GM23338 (cell line): ENCODE data around the gene TRAK1. TPM values are rescaled to one million over a fixed set of nuclear protein-coding genes. Genes with fewer than 3 reads are reported as not detected.

Source experiments
- ATAC-seq: fragments of 200-7000 bp; cut with Tn5 transposase; 3 replicates; pipeline ENCODE4 v1.9.1; 2020
- DNase-seq: peaks from one replicate; pipeline ENCODE4 v3.0.0-alpha.2; 2015; ENCODE audit warnings: low spot score
- H2AFZ ChIP-seq: fragments of 200-600 bp; sonication (generic); 2 replicates; pipeline ENCODE4 v1.8.0; 2016; ENCODE audit warnings: antibody characterized with exemption, mild to moderate bottlenecking, moderate library complexity
- H3F3A ChIP-seq: fragments of 200-600 bp; sonication (generic); replicated peaks from 2 replicates; pipeline ENCODE4 v1.8.0; 2017; ENCODE audit warnings: antibody characterized with exemption, mixed run types, low read depth
- H3K27ac ChIP-seq: fragments of 200-600 bp; sonication (generic); 2 replicates; pipeline ENCODE4 v1.6.1; 2016; ENCODE audit warnings: low read depth
- H3K27me3 ChIP-seq: fragments of 200-600 bp; sonication (generic); 2 replicates; pipeline ENCODE4 v1.8.0; 2016; ENCODE audit warnings: mild to moderate bottlenecking, mixed run types, moderate library complexity; ENCODE audit not compliant: insufficient read depth
- H3K36me3 ChIP-seq: fragments of 200-600 bp; sonication (generic); 2 replicates; pipeline ENCODE4 v1.8.0; 2016; ENCODE audit warnings: mild to moderate bottlenecking; ENCODE audit not compliant: insufficient read depth
- H3K4me1 ChIP-seq: fragments of 200-600 bp; sonication (generic); 2 replicates; pipeline ENCODE4 v1.8.0; 2016; ENCODE audit warnings: mild to moderate bottlenecking, moderate library complexity; ENCODE audit not compliant: insufficient read depth
- H3K4me2 ChIP-seq: fragments of 200-600 bp; sonication (generic); 2 replicates; pipeline ENCODE4 v1.7.1; 2017; ENCODE audit warnings: mixed run types
- H3K4me3 ChIP-seq: fragments of 200-600 bp; sonication (generic); 2 replicates; pipeline ENCODE4 v1.6.1; 2016; ENCODE audit warnings: mixed run types
- H3K79me2 ChIP-seq: fragments of 200-600 bp; sonication (generic); replicated peaks from 2 replicates; pipeline ENCODE4 v1.8.0; 2017; ENCODE audit warnings: mild to moderate bottlenecking; ENCODE audit not compliant: insufficient read depth
- H3K9me2 ChIP-seq: fragments of 200-600 bp; sonication (generic); 2 replicates; pipeline ENCODE4 v1.8.0; 2017; ENCODE audit not compliant: insufficient read depth
- H4K20me1 ChIP-seq: fragments of 200-600 bp; sonication (generic); replicated peaks from 2 replicates; pipeline ENCODE4 v1.8.0; 2017; ENCODE audit warnings: mild to moderate bottlenecking; ENCODE audit not compliant: insufficient read depth
- H3K27ac Mint-ChIP-seq: 2 replicates; pipeline ENCODE4 v1.8.0; 2020; ENCODE audit warnings: inconsistent platforms, mild to moderate bottlenecking, moderate library complexity, mixed read lengths
- H3K27me3 Mint-ChIP-seq: 3 replicates; pipeline ENCODE4 v1.8.0; 2022; ENCODE audit warnings: low read depth, mild to moderate bottlenecking, moderate library complexity, mixed read lengths, inconsistent platforms; ENCODE audit not compliant: insufficient read depth, poor library complexity
- H3K36me3 Mint-ChIP-seq: 3 replicates; pipeline ENCODE4 v1.8.0; 2021; ENCODE audit warnings: low read depth, mild to moderate bottlenecking, inconsistent platforms, moderate library complexity, mixed read lengths
- H3K4me1 Mint-ChIP-seq: 3 replicates; pipeline ENCODE4 v1.8.0; 2020; ENCODE audit warnings: mild to moderate bottlenecking, inconsistent platforms, mixed read lengths
- H3K4me3 Mint-ChIP-seq: 3 replicates; pipeline ENCODE4 v1.8.0; 2021; ENCODE audit warnings: moderate library complexity, mild to moderate bottlenecking, inconsistent platforms, mixed read lengths
- H3K9me3 Mint-ChIP-seq: 3 replicates; pipeline ENCODE4 v1.8.0; 2020; ENCODE audit warnings: moderate library complexity, mild to moderate bottlenecking, inconsistent platforms, mixed read lengths
- CREB1 ChIP-seq: fragments of 250-450 bp; sonication (Bioruptor Pico); IDR thresholded peaks from 2 replicates; pipeline ENCODE4 v1.5.0; 2020; ENCODE audit warnings: low read depth, mild to moderate bottlenecking, moderate library complexity
- EZH2 ChIP-seq: fragments of 200-600 bp; sonication (generic); IDR thresholded peaks from one replicate; pipeline ENCODE4 v1.8.0; 2017; ENCODE audit warnings: antibody characterized with exemption, mild to moderate bottlenecking, low read depth; ENCODE audit not compliant: unreplicated experiment
- EZH2phosphoT487 ChIP-seq: fragments of 200-600 bp; sonication (generic); IDR thresholded peaks from one replicate; pipeline ENCODE4 v1.8.1; 2018; ENCODE audit warnings: antibody characterized with exemption; ENCODE audit not compliant: unreplicated experiment
- JUNB ChIP-seq: IDR thresholded peaks from one replicate; pipeline ENCODE4 v1.6.1; 2016; ENCODE audit warnings: antibody characterized with exemption; ENCODE audit not compliant: unreplicated experiment
- NANOG ChIP-seq: IDR thresholded peaks from 2 replicates; pipeline ENCODE4 v1.6.1; 2016; ENCODE audit warnings: antibody characterized with exemption, borderline replicate concordance
- POLR2AphosphoS5 ChIP-seq: IDR thresholded peaks from 2 replicates; pipeline ENCODE4 v1.6.1; 2016; ENCODE audit warnings: antibody characterized with exemption, low read depth
- STAT1 ChIP-seq: IDR thresholded peaks from one replicate; pipeline ENCODE4 v1.6.1; 2016; ENCODE audit warnings: antibody characterized with exemption; ENCODE audit not compliant: unreplicated experiment
- ZNF114 ChIP-seq: fragments of 250-450 bp; sonication (Bioruptor Pico); IDR thresholded peaks from 2 replicates; pipeline ENCODE4 v1.5.0; 2020; ENCODE audit warnings: mild to moderate bottlenecking, moderate library complexity
- ZNF331 ChIP-seq: fragments of 250-450 bp; sonication (Bioruptor Pico); IDR thresholded peaks from 2 replicates; pipeline ENCODE4 v1.5.0; 2020; ENCODE audit warnings: low read depth, mild to moderate bottlenecking, moderate library complexity
- ZNF462 ChIP-seq: fragments of 250-450 bp; sonication (Bioruptor Pico); IDR thresholded peaks from 2 replicates; pipeline ENCODE4 v1.5.0; 2020; ENCODE audit warnings: mild to moderate bottlenecking, moderate library complexity
- polyA plus RNA-seq: library from polyadenylated mRNA; unstranded; fragments of >200 nt; fragmentation: Nextera tagmentation; extraction: Ambion mirVana; gene quantifications from 2 replicates; pipeline ENCODE4 v1.2.1, GENCODE V29; 2016
- total RNA-seq: library from RNA; depleted of rRNA; stranded (reverse); fragments of >200 nt; shearing (Covaris generic); gene quantifications from 2 replicates; pipeline ENCODE4 v1.2.3, GENCODE V29; 2014
- TF ChIP-seq, protein P1 (sequence below), 2 experiments: fragments of 200-600 bp in 1 of 2; sonication (generic) in 1 of 2; conservative IDR thresholded peaks; 2 replicates each; pipeline versions ENCODE4 v1.5.1 to v1.6.1; 2016 to 2017; ENCODE audit warnings: antibody characterized with exemption in 2 of 2, low read depth in 2 of 2, mild to moderate bottlenecking in 2 of 2, moderate library complexity in 1 of 2
- TF ChIP-seq, protein P2 (sequence below): IDR thresholded peaks from 2 replicates; pipeline ENCODE4 v1.6.1; 2016; ENCODE audit warnings: antibody characterized with exemption
- TF ChIP-seq, protein P3 (sequence below): IDR thresholded peaks from one replicate; pipeline ENCODE4 v1.6.1; 2018; ENCODE audit warnings: antibody characterized with exemption; ENCODE audit not compliant: unreplicated experiment

TRAK1 gene
- total and polyA plus RNA-seq, 2 experiments from 2014 or later = 13.4 to 47.4 TPM

GRCh38 chr3:42176242-42177034, 85.3 kb downstream of the TRAK1 start:
- H4K20me1 ChIP-seq = peaks cover 3% of the 10 kb centered on the region
- ATAC-seq (no peak), DNase-seq (no peak)
- no peaks in the 10 kb centered on the region for H3K27me3 ChIP-seq
- H3K36me3 ChIP-seq = no peaks in the 10 kb centered on the region
- H3K4me2 ChIP-seq = no peak overlapping the region
- Mint-ChIP-seq H3K27ac (peak overlapping the region; percentile 81; the same call in 1 of the 2 replicates), H3K9me3 (no peaks in the 10 kb centered on the region), H3K27me3 (peaks cover 8% of the 10 kb centered on the region), H3K36me3 (peaks cover 5% of the 10 kb centered on the region; the same call in 2 of the 3 replicates), H3K4me1 (peaks cover 19% of the 10 kb centered on the region), H3K4me3 (no peak overlapping the region)
- no peak overlapping the region for H3K4me3 ChIP-seq
- H3F3A ChIP-seq = no peaks in the 10 kb centered on the region
- TF ChIP-seq ZNF114 (CRISPR knock-in tag) (no peak), ZNF331 (no peak), NANOG (no peak), ZNF462 (no peak), JUNB (no peak), EZH2 (no peak), EZH2phosphoT487 (no peak), CREB1 (CRISPR knock-in tag) (no peak), STAT1 (no peak), POLR2AphosphoS5 (no peak)
- TF ChIP-seq, protein P1, sequence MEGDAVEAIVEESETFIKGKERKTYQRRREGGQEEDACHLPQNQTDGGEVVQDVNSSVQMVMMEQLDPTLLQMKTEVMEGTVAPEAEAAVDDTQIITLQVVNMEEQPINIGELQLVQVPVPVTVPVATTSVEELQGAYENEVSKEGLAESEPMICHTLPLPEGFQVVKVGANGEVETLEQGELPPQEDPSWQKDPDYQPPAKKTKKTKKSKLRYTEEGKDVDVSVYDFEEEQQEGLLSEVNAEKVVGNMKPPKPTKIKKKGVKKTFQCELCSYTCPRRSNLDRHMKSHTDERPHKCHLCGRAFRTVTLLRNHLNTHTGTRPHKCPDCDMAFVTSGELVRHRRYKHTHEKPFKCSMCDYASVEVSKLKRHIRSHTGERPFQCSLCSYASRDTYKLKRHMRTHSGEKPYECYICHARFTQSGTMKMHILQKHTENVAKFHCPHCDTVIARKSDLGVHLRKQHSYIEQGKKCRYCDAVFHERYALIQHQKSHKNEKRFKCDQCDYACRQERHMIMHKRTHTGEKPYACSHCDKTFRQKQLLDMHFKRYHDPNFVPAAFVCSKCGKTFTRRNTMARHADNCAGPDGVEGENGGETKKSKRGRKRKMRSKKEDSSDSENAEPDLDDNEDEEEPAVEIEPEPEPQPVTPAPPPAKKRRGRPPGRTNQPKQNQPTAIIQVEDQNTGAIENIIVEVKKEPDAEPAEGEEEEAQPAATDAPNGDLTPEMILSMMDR (conservative IDR thresholded peaks at IDR 0.05; ENCODE audit: low read depth in 2 of 2) = no peak
- TF ChIP-seq, protein P2, sequence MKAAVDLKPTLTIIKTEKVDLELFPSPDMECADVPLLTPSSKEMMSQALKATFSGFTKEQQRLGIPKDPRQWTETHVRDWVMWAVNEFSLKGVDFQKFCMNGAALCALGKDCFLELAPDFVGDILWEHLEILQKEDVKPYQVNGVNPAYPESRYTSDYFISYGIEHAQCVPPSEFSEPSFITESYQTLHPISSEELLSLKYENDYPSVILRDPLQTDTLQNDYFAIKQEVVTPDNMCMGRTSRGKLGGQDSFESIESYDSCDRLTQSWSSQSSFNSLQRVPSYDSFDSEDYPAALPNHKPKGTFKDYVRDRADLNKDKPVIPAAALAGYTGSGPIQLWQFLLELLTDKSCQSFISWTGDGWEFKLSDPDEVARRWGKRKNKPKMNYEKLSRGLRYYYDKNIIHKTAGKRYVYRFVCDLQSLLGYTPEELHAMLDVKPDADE = no peak
- TF ChIP-seq, protein P3, sequence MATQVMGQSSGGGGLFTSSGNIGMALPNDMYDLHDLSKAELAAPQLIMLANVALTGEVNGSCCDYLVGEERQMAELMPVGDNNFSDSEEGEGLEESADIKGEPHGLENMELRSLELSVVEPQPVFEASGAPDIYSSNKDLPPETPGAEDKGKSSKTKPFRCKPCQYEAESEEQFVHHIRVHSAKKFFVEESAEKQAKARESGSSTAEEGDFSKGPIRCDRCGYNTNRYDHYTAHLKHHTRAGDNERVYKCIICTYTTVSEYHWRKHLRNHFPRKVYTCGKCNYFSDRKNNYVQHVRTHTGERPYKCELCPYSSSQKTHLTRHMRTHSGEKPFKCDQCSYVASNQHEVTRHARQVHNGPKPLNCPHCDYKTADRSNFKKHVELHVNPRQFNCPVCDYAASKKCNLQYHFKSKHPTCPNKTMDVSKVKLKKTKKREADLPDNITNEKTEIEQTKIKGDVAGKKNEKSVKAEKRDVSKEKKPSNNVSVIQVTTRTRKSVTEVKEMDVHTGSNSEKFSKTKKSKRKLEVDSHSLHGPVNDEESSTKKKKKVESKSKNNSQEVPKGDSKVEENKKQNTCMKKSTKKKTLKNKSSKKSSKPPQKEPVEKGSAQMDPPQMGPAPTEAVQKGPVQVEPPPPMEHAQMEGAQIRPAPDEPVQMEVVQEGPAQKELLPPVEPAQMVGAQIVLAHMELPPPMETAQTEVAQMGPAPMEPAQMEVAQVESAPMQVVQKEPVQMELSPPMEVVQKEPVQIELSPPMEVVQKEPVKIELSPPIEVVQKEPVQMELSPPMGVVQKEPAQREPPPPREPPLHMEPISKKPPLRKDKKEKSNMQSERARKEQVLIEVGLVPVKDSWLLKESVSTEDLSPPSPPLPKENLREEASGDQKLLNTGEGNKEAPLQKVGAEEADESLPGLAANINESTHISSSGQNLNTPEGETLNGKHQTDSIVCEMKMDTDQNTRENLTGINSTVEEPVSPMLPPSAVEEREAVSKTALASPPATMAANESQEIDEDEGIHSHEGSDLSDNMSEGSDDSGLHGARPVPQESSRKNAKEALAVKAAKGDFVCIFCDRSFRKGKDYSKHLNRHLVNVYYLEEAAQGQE = no peak
- peaks cover 62% of the 10 kb centered on the region for H3K79me2 ChIP-seq
- no peak overlapping the region for H2AFZ ChIP-seq
- no peaks in the 10 kb centered on the region for H3K9me2 ChIP-seq
- peaks cover 6% of the 10 kb centered on the region for H3K4me1 ChIP-seq
- H3K27ac ChIP-seq = no peak overlapping the region
